Activated gamma-delta T cell (primary cell): ENCODE results near the gene PRDM16.

Experiments
- DNase-seq: peaks from one replicate; lab custom pipeline; 2025; lab: John Stamatoyannopoulos, UW

Gene PRDM16

DNA sequence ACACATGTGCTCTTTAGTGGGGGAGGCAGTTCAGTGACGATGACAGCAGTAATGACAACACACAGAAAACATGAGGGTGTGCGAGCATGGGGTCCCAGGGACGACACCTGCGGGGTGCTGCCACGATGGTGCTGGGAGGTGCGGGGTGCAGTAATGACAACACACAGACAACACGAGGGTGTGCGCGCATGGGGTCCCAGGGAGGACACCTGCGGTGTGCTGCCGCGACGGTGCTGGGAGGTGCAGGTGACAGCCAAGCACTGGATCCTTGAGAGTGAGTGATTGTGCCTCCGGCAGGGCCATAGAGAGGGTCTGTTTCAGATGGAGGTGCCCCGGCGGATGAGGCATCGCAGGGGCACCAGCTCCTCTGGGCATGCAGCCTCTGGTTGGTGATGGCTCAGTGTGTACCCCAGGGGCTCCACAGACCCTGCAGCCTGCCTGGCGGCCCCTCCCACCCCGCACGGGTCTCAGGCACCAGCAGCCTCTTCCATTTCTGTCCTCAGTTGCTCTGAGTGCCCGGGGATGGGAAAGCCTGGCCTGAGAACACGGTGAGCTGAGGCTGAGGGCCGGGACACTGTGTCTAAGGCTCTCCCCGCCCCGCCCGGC lies 193.8 kb downstream of the PRDM16 start:
- no peak for DNase-seq

DNA sequence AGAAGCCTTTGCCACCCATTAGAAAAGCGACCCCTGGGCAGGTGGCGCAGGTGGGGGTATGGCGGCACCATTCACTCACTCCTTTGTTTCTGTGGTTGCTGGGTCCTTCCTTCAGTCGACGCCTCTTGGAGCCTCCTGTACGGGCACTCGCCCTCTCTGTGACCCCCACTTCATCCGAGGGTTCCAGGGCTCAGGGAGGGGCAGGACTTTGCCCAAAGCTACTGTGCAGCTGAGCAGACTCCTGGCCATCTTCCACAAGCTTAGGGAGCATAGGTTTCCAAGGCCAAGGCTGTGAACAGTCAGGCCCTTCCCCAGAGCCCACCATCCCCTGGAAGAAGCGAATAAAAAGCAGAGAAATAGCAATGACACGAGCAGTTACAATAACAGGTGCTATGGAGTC lies 194.8 kb downstream of the PRDM16 start:
- no peak for DNase-seq

DNA sequence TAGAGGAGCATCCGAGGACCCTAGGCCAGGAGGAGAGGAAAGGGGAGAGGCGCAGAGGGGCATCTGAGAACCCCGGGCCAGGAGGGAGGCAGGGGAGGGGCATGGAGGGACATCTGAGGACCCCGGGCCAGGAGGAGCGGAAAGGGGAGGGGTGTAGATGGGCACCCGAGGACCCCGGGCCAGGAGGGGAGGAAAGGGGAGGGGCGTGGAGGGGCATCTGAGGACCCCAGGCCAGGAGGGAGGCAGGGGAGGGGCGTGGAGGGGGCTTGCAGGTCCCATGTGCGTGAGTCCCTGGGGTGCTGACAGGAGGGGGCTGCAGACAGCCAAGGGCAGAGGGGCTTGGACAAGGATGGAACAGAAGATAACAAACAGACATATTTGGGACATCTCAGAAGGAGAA lies 195.5 kb downstream of the PRDM16 start:
- no peak for DNase-seq

DNA sequence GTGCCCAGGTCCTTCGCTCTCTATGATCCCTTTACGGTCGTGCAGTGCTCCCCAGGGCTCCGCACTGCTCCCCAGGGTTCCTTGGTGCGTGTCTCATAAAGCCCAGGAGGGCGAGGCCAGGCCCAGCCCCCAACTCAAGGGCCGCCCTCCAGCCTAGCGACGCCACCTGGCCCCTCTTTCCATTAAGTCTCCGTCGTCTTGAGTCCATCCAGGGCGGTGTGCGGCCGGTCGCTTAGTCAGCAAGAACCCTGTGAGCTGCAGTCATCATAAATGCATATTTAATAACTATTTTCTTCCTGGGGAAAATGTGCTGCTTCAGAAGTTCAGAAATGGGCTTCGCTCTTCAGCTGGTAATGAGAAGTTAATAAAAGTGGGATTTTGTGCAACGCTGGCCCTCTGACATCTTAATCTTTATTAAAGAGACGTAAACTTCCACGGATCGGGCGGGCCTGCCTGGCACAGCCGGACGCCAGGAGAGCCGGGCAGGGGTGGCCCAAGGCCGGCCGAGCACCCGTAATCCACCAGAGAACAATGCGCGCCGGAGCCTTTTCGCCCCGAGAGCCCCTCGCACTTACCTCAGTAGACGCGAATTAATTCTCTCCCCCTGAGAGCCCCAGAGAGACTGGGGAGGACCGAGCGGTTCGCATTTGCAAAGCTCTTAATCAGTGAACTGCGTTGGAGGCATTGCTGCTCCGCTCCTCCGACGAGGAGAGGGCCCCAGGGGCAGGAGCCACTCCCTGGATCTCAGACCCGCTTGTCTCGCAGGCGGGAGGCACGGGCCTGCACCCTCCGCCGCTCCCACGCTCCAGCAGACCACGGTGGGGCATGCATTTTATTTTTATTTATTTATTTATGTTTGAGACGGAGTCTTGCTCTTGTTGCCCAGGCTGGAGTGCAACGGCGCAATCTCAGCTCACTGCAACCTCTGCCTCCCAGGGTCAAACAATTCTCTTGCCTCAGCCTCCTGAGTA lies 197.1 kb downstream of the PRDM16 start:
- no peak for DNase-seq

DNA sequence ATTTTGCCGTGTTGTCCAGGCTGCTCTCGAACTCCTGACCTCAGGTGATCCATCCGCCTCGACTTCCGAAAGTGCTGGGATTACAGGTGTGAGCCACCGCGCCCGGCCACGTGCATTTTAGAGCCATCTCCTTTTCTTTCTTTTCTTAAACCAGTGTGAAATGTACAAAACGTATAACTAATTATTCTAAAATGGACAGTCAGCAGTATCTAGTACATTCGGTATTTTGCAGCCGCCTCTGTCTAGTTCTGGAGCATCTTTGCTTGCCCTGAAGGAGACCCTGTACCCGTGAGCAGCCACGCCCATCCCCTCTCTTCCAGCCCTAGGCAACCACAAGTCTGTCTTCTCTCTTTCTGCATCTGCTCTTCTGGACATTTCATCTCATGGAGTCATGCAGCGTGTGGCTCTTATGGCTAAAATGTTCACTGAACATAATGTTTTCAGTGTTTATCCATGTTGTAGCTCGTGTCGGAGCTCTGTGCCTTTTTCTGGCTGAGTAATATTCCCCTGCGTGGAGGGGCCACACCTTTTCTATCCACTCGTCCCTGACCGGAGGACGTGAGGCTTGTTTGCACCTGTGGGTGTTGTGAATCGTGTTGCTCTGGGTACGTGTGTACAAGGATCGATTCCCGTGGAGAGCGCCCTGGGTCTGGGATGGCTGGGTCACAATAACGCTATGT lies 198.0 kb downstream of the PRDM16 start:
- no peak for DNase-seq

DNA sequence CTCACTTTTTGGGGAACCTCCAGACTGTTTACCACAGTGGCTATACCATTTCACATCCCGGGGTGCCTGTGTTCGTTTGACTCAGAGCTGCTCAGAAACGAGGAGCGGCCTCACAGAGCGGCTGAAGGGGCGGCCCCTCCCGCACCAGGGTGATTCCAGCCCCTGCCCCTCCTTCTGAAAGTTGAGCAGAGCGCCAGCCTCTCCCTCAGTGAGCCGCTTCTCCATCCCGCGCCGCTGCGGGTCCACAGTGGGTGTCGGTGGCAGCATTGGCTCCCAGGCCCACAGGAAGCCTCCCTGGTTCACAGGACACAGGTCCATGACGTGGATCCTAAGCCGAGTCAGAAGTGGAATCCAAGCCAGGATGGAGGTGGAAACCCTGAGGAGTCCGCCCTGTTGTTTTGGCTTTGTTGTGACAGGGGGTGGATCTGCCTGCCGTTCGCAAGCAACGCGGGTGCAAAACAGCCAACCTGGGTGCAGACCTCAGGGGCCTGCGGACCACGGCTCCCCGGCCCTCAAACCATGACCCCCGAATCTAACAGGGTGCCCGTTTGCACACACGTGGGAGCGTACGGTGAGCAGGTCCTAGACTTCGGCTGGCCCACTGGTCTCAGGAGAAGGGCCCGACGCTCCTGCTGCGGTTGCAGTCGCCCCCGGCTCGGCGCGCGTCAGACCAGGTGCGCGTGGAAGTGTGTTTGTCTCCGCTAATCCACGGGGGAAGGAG lies 198.7 kb downstream of the PRDM16 start:
- DNase-seq, result no peak

DNA sequence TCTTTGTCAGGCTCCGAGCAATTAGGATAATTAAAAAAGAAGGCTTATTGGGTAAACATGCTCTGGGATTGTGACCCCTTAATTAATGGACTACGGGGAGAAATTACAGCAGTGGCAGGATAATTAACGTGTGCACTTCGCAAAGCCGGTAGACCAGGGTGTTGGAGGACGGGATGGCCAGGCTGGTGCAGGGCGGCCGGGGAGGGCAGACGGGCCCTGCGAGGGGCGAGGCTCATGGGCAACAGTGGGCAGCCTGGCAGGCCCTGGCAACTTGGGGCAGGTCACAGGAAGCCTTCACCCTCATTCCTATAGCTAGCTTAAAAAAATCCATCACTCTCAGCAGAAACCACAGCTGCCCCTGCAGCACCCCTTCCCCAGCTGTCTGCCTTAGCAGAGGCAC lies 199.3 kb downstream of the PRDM16 start:
- no peak for DNase-seq

DNA sequence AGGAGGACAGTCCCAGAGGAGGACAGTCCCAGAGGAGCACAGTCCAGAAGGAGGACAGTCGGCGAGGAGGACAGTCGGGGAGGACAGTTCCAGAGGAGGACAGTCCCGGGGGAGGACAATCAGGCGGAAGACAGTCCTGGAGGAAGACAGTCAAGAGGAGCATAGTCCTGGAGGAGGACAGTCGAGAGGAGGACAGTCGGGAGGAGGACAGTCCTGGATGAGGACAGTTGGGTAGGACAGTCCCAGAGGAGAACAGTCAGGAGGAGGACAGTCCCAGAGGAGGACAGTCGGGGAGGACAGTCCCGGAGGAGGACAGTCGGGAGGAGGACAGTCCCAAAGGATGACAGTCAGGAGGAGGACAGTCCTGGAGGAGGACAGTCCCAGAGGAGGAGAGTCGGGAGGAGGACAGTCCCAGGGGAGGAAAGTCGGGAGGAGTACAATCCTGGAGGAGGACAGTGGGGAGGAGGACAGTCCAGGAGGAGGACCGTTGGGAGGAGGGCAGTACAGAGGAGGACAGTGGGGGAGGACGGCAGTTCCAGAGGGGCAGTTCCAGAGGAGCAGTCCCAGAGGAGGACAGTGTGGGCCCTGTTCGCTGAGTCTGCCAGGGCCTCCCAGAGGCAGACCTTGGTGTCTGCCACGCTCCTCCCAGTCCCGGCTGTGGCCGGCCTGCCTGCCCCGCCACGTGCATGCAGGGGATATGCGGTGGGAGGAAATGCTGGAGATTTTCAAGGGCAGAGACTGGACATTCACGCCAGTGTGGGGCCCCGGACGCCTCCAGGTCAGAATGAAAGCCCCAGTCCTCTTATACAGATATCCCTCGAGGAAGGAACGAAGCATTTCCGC lies 201.6 kb downstream of the PRDM16 start:
- DNase-seq, result no peak

DNA sequence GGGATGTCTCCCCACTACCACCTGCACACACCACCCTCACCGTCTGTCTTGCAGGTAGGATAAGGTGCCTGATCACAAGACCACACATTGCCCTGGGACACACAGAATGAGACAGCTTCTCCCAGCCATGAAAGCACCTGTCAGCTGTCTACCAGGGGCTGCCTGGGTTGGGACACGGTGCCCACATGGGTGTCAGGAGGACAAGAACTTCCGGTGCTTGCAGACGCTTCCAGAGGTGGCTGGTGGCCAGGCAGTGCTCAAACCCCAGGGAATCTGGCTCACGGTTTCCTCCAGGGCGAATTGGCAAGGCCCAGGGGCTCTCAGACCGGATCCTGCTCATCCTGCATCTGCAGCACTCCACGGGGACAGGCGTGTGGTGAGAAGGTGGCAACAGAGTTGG lies 202.9 kb downstream of the PRDM16 start:
- DNase-seq, result no peak

DNA sequence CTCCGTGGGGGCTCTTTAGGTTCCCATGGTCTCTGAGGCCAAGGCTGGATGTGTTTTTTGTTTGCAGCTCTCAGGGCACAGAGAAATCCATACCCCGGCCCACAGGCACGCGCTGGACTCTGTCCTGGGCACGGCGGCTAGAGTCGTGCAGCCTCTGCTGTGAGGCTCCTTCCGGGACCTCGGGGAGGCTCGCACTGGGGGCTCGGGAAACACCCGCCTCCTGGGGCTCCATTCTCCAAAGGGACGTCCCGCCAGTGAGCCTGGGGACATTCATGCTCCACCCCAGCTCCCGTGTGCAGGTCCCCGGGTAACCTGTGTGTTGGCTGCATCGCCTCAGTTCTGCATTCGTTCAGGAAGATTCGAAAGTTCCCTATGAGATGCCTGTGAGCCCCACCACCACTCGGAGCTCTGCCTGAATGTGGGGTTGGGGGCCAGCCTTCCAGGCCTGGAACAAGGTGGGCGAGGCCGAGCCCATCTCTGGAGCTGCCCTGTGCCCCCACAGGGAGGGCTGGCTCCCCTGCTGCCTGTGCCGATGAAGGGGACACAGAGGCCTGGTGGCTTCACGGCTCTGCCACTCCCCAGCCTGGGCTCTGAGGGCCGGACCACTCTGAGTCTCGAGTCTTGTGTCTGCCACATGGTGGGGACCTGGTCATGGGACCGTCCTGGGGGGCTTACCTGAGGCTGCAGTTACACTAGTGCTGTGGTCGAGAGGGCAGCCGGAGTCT lies 203.5 kb downstream of the PRDM16 start:
- DNase-seq, result no peak

DNA sequence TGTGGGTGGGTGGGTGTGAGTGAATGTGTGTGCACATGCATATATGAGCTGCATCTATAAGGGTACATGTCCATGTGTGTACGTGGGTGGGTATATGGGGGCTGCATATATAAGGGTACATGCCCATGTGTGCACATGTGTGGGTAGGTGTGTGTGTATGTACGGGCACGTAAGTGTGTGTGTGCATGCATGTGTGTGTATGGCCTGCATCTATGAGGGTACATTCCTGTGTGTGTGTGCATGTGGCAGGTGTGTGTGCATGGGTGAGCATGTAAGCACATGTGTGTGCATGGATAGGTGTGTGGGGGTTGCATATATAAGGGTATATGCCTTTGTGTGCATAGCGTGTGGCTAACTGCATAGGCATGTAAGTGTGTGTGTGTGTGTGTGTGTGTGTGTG lies 204.4 kb downstream of the PRDM16 start:
- DNase-seq, result no peak

DNA sequence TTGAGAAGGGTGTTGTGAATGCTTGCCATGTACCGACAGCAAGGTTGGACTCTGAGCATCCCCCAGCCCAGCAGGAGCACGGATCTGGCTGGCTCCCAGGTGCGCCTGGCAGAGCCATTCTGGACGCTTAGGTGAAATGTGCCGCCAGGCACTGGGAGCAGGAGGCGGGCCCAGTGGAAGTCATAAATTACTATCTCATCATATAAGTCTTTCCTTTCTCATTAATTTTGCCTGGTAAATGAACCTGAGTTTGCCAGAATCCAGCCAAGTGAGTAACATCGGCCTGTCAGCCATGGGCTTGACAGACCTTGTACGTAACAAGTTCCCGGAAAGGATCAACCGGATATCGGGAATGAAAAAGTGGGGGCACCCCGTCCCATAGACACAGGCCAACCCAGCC lies 206.0 kb downstream of the PRDM16 start:
- DNase-seq, result no peak

DNA sequence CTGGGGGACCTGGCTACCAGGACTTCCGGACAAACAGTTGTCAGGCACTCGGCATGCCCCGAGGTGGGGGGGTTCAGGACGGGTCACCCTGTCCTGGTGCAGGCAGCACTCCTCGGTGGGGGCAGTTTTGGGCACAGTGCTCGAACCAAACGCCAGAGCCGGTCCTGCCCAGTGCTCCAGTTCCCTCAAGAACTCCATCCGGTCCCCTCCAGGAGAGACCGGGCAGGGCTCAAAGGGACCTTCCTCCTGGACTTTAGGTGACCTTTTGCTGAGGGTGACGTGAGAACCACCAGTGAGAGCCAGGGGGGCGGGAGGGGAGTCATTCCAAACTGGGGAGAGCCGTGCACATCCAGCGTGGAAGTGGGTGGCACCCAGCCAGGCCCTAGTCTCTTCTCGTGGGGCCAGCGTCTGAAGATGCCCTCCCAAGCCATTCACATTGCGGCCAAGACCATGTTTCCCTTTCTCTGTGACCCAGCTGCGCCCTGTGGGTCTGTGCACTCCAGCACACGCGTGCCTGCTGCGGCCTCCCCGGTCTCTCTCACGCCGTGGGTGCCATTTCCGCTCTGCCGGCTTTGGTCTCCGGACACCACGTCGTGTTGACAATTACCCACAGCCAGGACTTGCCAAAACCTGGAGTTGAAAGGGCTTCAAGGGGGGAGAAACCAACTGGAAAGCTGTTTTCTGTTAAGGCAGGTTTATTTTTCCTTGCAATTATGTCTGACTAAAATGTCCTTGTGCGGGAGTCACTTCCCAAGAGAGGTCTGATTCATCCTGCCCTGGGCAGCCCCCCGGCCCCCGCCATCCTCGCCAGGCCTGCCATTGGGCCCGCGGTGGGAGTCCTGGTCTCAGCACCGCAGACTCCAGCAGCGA lies 206.7 kb downstream of the PRDM16 start:
- no peak for DNase-seq

DNA sequence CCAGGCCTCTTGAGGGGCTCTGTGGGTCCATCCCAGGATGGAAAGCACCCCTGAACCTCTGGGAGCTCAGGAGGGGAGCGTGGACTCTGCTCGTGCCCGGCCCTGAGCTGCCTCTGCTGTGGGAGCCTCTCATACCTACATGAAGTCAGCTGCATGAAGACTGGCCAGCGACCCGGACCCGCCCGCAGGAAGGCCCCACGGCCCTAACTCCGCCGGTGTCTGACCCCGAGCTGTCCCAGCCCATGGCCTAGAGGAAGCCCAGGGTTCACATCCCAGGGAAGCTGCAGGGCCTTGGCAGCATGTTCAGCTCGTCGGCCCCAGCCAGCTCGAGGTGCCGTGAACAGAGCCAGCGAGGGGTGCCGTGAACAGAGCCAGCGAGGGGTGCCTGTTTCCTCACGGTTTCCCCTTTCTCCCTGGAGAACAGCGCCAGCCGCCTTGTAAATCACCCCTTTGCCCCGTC lies 207.4 kb downstream of the PRDM16 start:
- DNase-seq, result no peak

DNA sequence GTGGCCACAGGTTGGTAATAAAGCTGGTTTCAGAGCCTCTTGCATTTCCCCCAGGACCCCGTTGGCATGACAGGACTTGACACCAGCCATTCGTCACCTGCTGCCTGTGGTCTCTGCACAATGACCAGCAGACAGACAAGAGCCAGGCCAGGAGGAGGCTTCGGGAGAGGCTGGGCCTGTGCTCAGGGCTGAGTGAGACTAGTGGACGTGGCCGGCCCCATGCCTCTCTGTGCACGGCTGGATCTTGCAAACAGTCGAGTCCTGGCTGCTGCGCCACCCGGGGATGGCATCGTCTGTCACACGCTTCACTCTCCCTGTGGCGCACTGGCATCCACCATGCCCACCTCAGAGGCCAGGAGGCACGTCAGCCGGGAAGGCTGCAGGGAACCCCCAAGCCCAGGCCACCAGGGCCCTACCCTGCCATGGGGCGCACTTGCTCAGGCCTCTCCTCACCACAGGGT lies 208.0 kb downstream of the PRDM16 start:
- no peak for DNase-seq

DNA sequence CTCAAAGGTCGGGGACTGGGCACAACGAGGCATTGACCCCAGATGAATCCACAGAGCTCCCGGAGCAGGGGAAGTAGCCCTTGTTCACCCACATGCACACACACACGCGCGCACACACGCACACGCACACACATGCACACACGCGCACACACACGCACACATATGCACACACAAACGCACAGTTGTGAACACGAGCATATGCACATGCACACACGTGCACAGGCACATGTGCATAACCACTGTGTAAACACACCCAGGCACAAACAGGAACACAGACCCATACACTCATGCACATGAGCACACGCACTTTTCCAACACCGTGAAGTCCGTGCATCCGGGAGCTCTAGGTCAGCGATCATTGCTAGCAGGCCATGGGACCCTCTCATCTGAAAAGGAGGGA lies 208.6 kb downstream of the PRDM16 start:
- DNase-seq, result no peak

DNA sequence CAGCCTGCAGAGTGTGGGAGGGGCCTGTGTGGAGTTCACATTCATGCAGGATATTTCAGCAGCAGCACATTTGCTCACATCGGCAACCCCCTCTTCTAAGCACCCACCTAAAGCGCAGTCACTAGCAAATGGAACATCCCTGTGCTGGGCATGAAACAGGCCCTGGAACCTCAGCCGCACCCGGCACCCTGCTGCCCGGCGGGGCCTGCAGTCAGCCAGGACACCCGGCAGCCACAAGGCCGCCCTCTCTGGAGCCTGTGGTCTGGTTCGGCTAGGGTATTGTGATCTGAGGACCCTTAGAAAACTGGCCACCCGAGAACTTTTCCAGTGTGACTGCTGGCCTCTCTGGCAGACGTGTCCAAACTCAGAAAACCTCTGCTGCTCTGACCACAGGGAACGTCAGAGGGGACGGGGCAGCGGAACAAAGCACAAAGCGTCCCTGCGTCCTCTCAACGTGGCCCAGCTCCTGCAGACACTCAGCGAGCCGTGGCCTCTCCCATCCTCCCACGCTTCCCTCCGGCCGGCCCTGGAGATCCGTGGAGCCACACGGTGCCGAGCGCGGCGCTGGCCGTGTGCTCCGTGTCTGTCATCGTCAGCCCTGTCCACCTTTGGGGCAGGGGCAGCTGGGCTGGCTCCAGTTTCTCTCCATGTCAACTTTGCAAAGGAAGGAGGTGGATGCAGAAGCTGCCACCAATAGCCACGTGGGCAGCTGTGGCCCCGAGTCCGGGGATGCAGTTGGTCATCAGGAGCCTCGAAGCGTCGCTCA lies 209.6 kb downstream of the PRDM16 start:
- DNase-seq, result no peak

DNA sequence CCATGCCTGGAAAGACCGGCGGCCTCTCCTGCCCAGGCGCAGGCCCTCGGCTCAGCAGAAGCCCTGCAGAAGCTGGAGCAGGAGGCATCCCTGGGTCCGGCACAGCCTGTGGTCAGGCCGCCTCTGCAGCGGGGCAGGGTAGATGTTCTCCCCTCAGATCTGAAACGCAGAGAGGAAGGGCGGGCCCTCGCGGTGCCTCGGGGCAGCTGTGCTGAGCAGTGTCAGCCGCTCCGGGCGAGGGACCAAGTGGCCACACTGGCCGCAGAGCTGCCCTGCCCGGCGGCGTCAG lies 210.1 kb downstream of the PRDM16 start:
- DNase-seq, result no peak

DNA sequence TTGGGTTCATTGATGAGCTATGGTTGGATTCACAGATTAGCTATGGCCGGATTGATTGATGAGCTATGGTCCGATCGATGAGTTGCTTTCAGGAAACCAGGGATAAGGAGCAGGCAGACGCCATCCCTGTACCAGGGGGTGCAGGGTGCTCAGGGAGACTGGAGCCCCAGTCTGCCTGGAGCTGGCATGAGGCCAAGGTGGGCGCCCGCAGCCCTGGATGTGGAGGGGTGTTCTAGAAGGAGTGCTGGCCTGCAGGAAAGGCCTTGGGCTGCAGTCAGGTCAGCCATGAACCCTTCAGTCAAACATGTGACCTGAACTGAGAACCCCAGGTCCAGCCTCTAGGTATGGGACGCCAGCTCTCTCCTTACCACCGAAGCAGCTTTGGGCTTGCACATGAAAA lies 212.7 kb downstream of the PRDM16 start:
- no peak for DNase-seq
